ENCODE measurements around the gene ISG20. TPM values are rescaled to one million over a fixed set of nuclear protein-coding genes. Genes with fewer than 3 reads are reported as not detected.
"Not testable (repeated sequence)": the region's sequence is repeated elsewhere in the genome, so short reads cannot be mapped to it uniquely, and the experiment has no call there.

ISG20 gene
- total RNA-seq, 2 experiments from 2014 or later = 141 to 151 TPM

GRCh38 chr15:88641959-88642452 is 3.2 kb downstream of the ISG20 start:
- Mint-ChIP-seq H3K36me3 (ENCODE audit: low read depth) (peaks cover 52% of the 10 kb centered on the region), H3K9me3 (ENCODE audit: insufficient read depth) (no peaks in the 10 kb centered on the region), H3K4me3 (peak overlapping the region; percentile 17), H3K27me3 (ENCODE audit: low read depth) (no peaks in the 10 kb centered on the region), H3K4me1 (ENCODE audit: low read depth) (peaks cover 73% of the 10 kb centered on the region), H3K27ac (peak overlapping the region; percentile 69)
- ATAC-seq (no peak), DNase-seq (no peak)
- ChIA-PET POLR2A (no interaction called here), CTCF (no interaction called here)

DNA sequence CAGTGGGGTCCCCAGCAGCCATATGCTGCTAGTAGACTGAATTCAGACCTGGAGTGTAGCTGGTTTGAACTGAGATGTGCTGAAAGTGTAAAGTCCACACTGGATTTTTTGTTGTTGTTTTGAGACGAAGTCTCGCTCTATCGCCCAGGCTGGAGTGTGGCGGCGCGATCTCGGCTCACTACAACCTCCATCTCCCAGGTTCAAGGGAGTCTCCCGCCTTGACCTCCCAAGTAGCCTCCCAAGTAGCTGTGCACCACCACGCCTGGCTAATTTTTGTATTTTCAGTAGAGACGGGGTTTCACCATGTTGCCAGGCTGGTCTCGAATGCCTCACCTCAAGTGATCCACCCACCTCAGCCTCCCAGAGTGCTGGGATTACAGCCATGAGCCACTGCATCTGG is 3.7 kb downstream of the ISG20 start:
- Mint-ChIP-seq H3K4me3 (peak overlapping the region; percentile 17), H3K27ac (peak overlapping the region; percentile 69), H3K36me3 (ENCODE audit: low read depth) (peaks cover 51% of the 10 kb centered on the region), H3K4me1 (ENCODE audit: low read depth) (peaks cover 73% of the 10 kb centered on the region)
- POLR2A ChIA-PET; CTCF ChIA-PET; DNase-seq; H3K27me3 Mint-ChIP-seq (ENCODE audit: low read depth); ATAC-seq; H3K9me3 Mint-ChIP-seq (ENCODE audit: insufficient read depth): not testable (repeated sequence)

DNA sequence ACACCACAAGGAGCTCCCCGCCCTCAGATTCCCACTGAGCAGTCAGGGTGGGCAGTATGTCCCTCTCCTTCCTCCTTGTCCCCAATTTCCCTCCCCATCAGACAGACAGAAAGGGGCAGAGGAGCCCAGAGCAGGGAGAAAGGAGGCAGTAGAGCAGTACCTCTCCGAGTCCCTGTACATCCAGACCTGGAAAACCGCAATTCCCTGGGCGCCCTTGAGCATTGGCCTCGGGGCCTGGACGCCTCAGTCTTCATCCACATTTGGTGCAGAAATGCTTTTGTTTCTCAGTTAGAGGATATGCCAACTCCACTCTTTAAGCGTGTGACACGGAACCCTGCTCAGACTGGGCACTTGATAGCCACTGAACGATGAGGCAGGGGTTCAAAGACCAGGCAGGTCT is 5.9 kb downstream of the ISG20 start:
- H3K4me3 Mint-ChIP-seq = no peak overlapping the region
- H3K36me3 Mint-ChIP-seq (ENCODE audit: low read depth) = peaks cover 67% of the 10 kb centered on the region
- DNase-seq (no peak), ATAC-seq (no peak)
- ChIA-PET CTCF (interaction anchor here (1.3 to 2.1 kb wide), 2 partner anchors 19 to 20 kb away, joined by 3 to 11 read pairs; no protein-coding TSS in a partner anchor), POLR2A (no interaction called here)
- H3K27ac Mint-ChIP-seq = peak overlapping the region; percentile 30
- no peaks in the 10 kb centered on the region for H3K9me3 Mint-ChIP-seq (ENCODE audit: insufficient read depth)
- H3K27me3 Mint-ChIP-seq (ENCODE audit: low read depth) = no peaks in the 10 kb centered on the region
- H3K4me1 Mint-ChIP-seq (ENCODE audit: low read depth) = peaks cover 78% of the 10 kb centered on the region

- no peaks in the 10 kb centered on the region for H3K9me3 Mint-ChIP-seq (ENCODE audit: insufficient read depth)
- no peaks in the 10 kb centered on the region for H3K27me3 Mint-ChIP-seq (ENCODE audit: low read depth)
- ATAC-seq (no peak), DNase-seq (no peak)
- peaks cover 78% of the 10 kb centered on the region for H3K4me1 Mint-ChIP-seq (ENCODE audit: low read depth)
- H3K4me3 Mint-ChIP-seq = no peak overlapping the region
- H3K27ac Mint-ChIP-seq = peak overlapping the region; percentile 23
- CTCF ChIA-PET = interaction anchor here (0.7 to 2.1 kb wide), 3 partner anchors 19 to 259 kb away, joined by 3 to 11 read pairs (median 3); no protein-coding TSS in a partner anchor
- peaks cover 62% of the 10 kb centered on the region for H3K36me3 Mint-ChIP-seq (ENCODE audit: low read depth)
- POLR2A ChIA-PET = no interaction called here
Measured at GRCh38 chr15:88645171-88646087, 6.6 kb downstream of the ISG20 start.

GRCh38 chr15:88646088-88646405 is 7.2 kb downstream of the ISG20 start:
- POLR2A ChIA-PET = no interaction called here

GRCh38 chr15:88646951-88647350 is 8.1 kb downstream of the ISG20 start:
- Mint-ChIP-seq H3K4me1 (ENCODE audit: low read depth) (peaks cover 85% of the 10 kb centered on the region), H3K4me3 (no peak overlapping the region), H3K9me3 (ENCODE audit: insufficient read depth) (no peaks in the 10 kb centered on the region), H3K27me3 (ENCODE audit: low read depth) (no peaks in the 10 kb centered on the region), H3K27ac (peak overlapping the region; percentile 97), H3K36me3 (ENCODE audit: low read depth) (peaks cover 70% of the 10 kb centered on the region)
- CTCF ChIA-PET = interaction anchor here (1.1 to 4.1 kb wide), 3 partner anchors 8 to 23 kb away, joined by 3 to 27 read pairs (median 6); partner anchors contain the start of gene ISG20
- POLR2A ChIA-PET = interaction anchor here (2.5 kb wide), 1 partner anchor 25 kb away, joined by 10 read pairs; the partner anchor contains the start of gene AEN
- DNase-seq = peak; percentile 18
- ATAC-seq = no peak

More at GRCh38 chr15:88646088-88646405, 7.2 kb downstream of the ISG20 start:
- Mint-ChIP-seq H3K9me3 (ENCODE audit: insufficient read depth) (no peaks in the 10 kb centered on the region), H3K27me3 (ENCODE audit: low read depth) (no peaks in the 10 kb centered on the region), H3K27ac (no peak overlapping the region), H3K4me1 (ENCODE audit: low read depth) (peaks cover 80% of the 10 kb centered on the region), H3K4me3 (no peak overlapping the region), H3K36me3 (ENCODE audit: low read depth) (peaks cover 64% of the 10 kb centered on the region)
- no peak for DNase-seq
- ATAC-seq = no peak
- CTCF ChIA-PET = interaction anchor here (0.7 to 2.1 kb wide), 2 partner anchors 21 to 259 kb away, joined by 3 to 11 read pairs; no protein-coding TSS in a partner anchor

GRCh38 chr15:88647351-88648105 is 8.7 kb downstream of the ISG20 start:
- no peaks in the 10 kb centered on the region for H3K9me3 Mint-ChIP-seq (ENCODE audit: insufficient read depth)
- H3K4me3 Mint-ChIP-seq = no peak overlapping the region
- H3K27ac Mint-ChIP-seq = peak overlapping the region; percentile 97
- no peaks in the 10 kb centered on the region for H3K27me3 Mint-ChIP-seq (ENCODE audit: low read depth)
- CTCF ChIA-PET = interaction anchor here (1.1 to 4.1 kb wide), 3 partner anchors 9 to 24 kb away, joined by 3 to 27 read pairs (median 6); partner anchors contain the start of gene ISG20
- ATAC-seq = no peak
- POLR2A ChIA-PET = interaction anchor here (2.5 kb wide), 1 partner anchor 26 kb away, joined by 10 read pairs; the partner anchor contains the start of gene AEN
- H3K4me1 Mint-ChIP-seq (ENCODE audit: low read depth) = peaks cover 81% of the 10 kb centered on the region
- DNase-seq = peak; percentile 21
- H3K36me3 Mint-ChIP-seq (ENCODE audit: low read depth) = peaks cover 65% of the 10 kb centered on the region

GRCh38 chr15:88648357-88649214 is 9.8 kb downstream of the ISG20 start:
- ATAC-seq (peak; percentile 24), DNase-seq (peak; percentile 37)
- POLR2A ChIA-PET = interaction anchor here (0.6 to 2.5 kb wide), 5 partner anchors 10 to 150 kb away, joined by 3 to 10 read pairs (median 7); partner anchors contain the start of gene AEN
- Mint-ChIP-seq H3K9me3 (ENCODE audit: insufficient read depth) (no peaks in the 10 kb centered on the region), H3K4me3 (peak overlapping the region; percentile 59), H3K4me1 (ENCODE audit: low read depth) (peaks cover 82% of the 10 kb centered on the region), H3K27ac (peak overlapping the region; percentile 97), H3K27me3 (ENCODE audit: low read depth) (no peaks in the 10 kb centered on the region), H3K36me3 (ENCODE audit: low read depth) (peaks cover 66% of the 10 kb centered on the region)
- CTCF ChIA-PET = interaction anchor here (0.6 to 4.1 kb wide), 4 partner anchors 16 to 25 kb away, joined by 3 to 27 read pairs (median 3); no protein-coding TSS in a partner anchor

GRCh38 chr15:88649286-88649733 is 10.5 kb downstream of the ISG20 start:
- DNase-seq (peak; percentile 81), ATAC-seq (peak; percentile 82)
- no peaks in the 10 kb centered on the region for H3K27me3 Mint-ChIP-seq (ENCODE audit: low read depth)
- POLR2A ChIA-PET = interaction anchor here (0.6 to 2.1 kb wide), 7 partner anchors 9 to 686 kb away, joined by 3 to 8 read pairs (median 4); partner anchors contain the start of gene POLG
- CTCF ChIA-PET = interaction anchor here (0.7 to 4.1 kb wide), 3 partner anchors 24 to 30 kb away, joined by 3 to 27 read pairs (median 3); no protein-coding TSS in a partner anchor
- peak overlapping the region; percentile 97 for H3K27ac Mint-ChIP-seq
- no peaks in the 10 kb centered on the region for H3K9me3 Mint-ChIP-seq (ENCODE audit: insufficient read depth)
- peaks cover 62% of the 10 kb centered on the region for H3K36me3 Mint-ChIP-seq (ENCODE audit: low read depth)
- H3K4me3 Mint-ChIP-seq = peak overlapping the region; percentile 59
- peaks cover 77% of the 10 kb centered on the region for H3K4me1 Mint-ChIP-seq (ENCODE audit: low read depth)

DNA sequence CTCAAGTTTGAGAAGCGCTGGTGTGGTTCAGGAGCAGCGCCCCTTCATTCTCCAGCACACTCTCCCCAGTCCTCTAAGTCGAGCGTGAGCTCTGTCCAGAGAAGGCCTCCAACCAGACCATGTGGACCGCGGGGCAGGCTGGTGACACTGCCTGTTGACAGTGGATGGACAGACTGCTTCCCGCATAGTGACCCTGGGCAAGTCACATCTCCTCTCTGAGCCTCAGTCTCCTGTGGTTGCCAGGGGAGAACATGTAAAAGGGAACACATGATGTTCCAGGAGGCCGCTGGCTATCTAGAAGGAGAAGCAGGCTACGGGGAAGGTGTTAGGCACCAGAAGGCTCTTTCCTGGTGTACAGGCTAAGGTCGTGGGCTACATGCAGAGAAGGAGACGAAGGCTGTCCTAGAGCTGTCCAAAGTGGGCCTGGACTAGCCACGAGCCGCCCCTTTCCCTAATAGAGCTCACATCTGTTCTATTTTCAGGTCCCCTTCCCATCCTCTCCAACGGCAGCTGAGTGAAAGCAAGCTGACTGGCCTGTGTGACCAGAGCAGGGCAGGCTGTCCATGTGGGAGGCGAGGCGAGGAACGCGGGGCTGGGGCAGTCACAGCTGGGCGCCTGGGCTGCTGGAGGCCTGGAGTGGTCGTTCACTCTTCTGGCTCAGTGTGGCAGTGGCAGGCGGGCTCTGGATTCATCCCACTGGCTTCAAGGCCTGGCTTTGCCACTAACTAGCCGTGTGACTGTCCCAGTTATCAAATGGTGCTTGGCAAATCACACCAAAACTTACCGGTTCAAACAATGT is 11.1 kb downstream of the ISG20 start:
- POLR2A ChIA-PET = interaction anchor here (0.6 to 2.1 kb wide), 7 partner anchors 8 to 685 kb away, joined by 3 to 8 read pairs (median 4); partner anchors contain the start of gene POLG
- Mint-ChIP-seq H3K36me3 (ENCODE audit: low read depth) (peaks cover 69% of the 10 kb centered on the region), H3K9me3 (ENCODE audit: insufficient read depth) (no peaks in the 10 kb centered on the region), H3K4me3 (peak overlapping the region; percentile 59), H3K27me3 (ENCODE audit: low read depth) (no peaks in the 10 kb centered on the region), H3K4me1 (ENCODE audit: low read depth) (peaks cover 75% of the 10 kb centered on the region), H3K27ac (peak overlapping the region; percentile 97)
- DNase-seq (peak; percentile 19), ATAC-seq (no peak)
- CTCF ChIA-PET = interaction anchor here (0.7 to 4.1 kb wide), 3 partner anchors 24 to 31 kb away, joined by 3 to 27 read pairs (median 3); no protein-coding TSS in a partner anchor

Data from activated CD8-positive, alpha-beta T cell treated with anti-CD3 and anti-CD28 coated beads, Interleukin-2, amount 10 ng/mL, durations not matched to agents 7 days and 5 days (primary cell).